Measurements from ENCODE around the gene EPN3.

DNA sequence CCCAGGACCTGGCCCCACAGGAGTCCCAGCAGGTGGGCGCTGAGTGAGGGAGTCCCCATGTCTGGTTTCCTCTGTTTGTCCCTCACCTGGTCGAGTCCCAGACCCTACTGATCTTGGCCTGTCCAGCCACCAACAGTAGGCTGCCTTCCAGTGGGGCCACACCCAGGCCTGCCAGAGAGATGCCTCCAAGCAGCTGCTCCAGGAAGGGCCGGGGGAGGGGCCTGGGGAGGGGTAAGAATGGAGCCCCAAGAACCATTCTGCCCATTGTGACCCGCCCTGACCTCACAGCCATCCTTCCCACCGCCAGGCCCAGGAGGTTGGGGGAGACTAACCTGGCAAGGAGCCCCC is 15.2 kb downstream of the EPN3 start:
- no peak for TF ChIP-seq POLR2A (IDR thresholded peaks at IDR 0.05)
- TF ChIP-seq, protein P1, sequence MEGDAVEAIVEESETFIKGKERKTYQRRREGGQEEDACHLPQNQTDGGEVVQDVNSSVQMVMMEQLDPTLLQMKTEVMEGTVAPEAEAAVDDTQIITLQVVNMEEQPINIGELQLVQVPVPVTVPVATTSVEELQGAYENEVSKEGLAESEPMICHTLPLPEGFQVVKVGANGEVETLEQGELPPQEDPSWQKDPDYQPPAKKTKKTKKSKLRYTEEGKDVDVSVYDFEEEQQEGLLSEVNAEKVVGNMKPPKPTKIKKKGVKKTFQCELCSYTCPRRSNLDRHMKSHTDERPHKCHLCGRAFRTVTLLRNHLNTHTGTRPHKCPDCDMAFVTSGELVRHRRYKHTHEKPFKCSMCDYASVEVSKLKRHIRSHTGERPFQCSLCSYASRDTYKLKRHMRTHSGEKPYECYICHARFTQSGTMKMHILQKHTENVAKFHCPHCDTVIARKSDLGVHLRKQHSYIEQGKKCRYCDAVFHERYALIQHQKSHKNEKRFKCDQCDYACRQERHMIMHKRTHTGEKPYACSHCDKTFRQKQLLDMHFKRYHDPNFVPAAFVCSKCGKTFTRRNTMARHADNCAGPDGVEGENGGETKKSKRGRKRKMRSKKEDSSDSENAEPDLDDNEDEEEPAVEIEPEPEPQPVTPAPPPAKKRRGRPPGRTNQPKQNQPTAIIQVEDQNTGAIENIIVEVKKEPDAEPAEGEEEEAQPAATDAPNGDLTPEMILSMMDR (IDR thresholded peaks at IDR 0.05), result no peak
